Progenitor cell of endocrine pancreas (in vitro differentiated cells): Measurements from ENCODE around the gene REL. TPM values are rescaled to one million over a fixed set of nuclear protein-coding genes. Genes with fewer than 3 reads are reported as not detected.
A peak's percentile ranks its signal among the peaks of the same experiment; 100 is the strongest.
"Not testable (repeated sequence)": the region's sequence is repeated elsewhere in the genome, so short reads cannot be mapped to it uniquely, and the experiment has no call there.

Source experiments
- DNase-seq: peaks from one replicate; pipeline ENCODE4 v3.0.0; 2021; ENCODE audit warnings: low spot score; ENCODE audit not compliant: unreplicated experiment
- H3K27ac Mint-ChIP-seq: 2 replicates; pipeline ENCODE4 v1.8.0; 2021; ENCODE audit warnings: mild to moderate bottlenecking, moderate library complexity, mixed read lengths
- H3K27me3 Mint-ChIP-seq: 2 replicates; pipeline ENCODE4 v1.8.0; 2021; ENCODE audit warnings: mixed read lengths
- H3K36me3 Mint-ChIP-seq: 2 replicates; pipeline ENCODE4 v1.8.0; 2022; ENCODE audit warnings: mixed read lengths; ENCODE audit not compliant: insufficient read depth
- H3K4me1 Mint-ChIP-seq: 2 replicates; pipeline ENCODE4 v1.8.0; 2021; ENCODE audit warnings: low read depth, mixed read lengths
- H3K4me3 Mint-ChIP-seq: 2 replicates; pipeline ENCODE4 v1.8.0; 2021; ENCODE audit warnings: low read depth, mild to moderate bottlenecking, moderate library complexity, mixed read lengths
- H3K9me3 Mint-ChIP-seq: 2 replicates; pipeline ENCODE4 v1.8.0; 2021; ENCODE audit warnings: low read depth, mixed read lengths
- total RNA-seq: library from RNA; stranded (reverse); gene quantifications from 2 replicates; pipeline ENCODE4 v1.2.1, GENCODE V29; 2021
- TF ChIP-seq, protein P1 (sequence below): fragments of 200-600 bp; sonication (generic); IDR thresholded peaks from one replicate; pipeline ENCODE4 v1.5.0; 2021; ENCODE audit warnings: antibody characterized with exemption, mild to moderate bottlenecking; ENCODE audit not compliant: unreplicated experiment

REL gene
- total RNA-seq, 1 donor from 2014 or later, result 11.9 TPM

DNA sequence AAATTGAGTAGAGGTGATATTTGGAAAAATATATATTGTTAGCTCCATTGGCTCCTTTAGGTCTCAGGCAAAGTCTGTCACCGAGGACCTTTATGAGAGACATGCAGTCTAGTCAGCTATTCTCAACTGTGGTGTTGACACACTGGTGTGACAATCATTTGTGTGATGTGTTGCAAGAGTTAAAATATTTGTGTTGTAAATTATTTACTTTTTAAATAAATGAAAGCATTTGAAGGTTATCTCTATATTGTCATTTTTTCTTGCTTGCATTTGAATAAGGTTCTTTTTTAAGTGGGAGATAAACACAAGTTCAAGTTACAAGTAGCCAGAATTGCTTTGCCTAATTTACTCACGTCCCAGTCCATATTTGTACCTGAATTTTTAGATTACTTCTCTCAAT is 4.3 kb downstream of the REL start:
- H3K4me3 Mint-ChIP-seq, result no peak overlapping the region
- DNase-seq, result no peak
- H3K9me3 Mint-ChIP-seq, result peaks cover 3% of the 10 kb centered on the region
- H3K4me1 Mint-ChIP-seq, result peaks cover 23% of the 10 kb centered on the region
- TF ChIP-seq, protein P1, sequence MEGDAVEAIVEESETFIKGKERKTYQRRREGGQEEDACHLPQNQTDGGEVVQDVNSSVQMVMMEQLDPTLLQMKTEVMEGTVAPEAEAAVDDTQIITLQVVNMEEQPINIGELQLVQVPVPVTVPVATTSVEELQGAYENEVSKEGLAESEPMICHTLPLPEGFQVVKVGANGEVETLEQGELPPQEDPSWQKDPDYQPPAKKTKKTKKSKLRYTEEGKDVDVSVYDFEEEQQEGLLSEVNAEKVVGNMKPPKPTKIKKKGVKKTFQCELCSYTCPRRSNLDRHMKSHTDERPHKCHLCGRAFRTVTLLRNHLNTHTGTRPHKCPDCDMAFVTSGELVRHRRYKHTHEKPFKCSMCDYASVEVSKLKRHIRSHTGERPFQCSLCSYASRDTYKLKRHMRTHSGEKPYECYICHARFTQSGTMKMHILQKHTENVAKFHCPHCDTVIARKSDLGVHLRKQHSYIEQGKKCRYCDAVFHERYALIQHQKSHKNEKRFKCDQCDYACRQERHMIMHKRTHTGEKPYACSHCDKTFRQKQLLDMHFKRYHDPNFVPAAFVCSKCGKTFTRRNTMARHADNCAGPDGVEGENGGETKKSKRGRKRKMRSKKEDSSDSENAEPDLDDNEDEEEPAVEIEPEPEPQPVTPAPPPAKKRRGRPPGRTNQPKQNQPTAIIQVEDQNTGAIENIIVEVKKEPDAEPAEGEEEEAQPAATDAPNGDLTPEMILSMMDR, result no peak
- no peaks in the 10 kb centered on the region for H3K27me3 Mint-ChIP-seq
- peak overlapping the region; percentile 66 for H3K27ac Mint-ChIP-seq
- H3K36me3 Mint-ChIP-seq, result peaks cover 1% of the 10 kb centered on the region

DNA sequence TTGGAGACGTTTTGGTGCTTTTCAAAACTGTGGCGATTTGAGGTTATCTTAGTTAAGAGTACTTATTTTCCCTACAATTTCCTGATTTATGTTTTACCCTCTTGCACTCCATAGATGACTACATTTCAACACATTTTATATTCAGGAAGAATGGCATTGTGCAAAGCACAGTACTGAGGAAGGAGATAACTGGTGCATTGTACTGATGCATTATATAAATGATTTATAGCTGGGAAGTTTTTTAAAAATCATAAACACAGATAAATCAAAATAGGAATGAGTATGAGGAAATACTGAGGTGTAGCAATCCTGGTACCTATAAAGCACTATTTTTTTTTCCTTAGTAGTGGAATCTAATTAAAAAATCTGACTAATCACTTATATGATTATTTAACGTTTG is 5.6 kb downstream of the REL start:
- Mint-ChIP-seq H3K36me3 (peaks cover 6% of the 10 kb centered on the region), H3K27ac (no peak overlapping the region)

DNA sequence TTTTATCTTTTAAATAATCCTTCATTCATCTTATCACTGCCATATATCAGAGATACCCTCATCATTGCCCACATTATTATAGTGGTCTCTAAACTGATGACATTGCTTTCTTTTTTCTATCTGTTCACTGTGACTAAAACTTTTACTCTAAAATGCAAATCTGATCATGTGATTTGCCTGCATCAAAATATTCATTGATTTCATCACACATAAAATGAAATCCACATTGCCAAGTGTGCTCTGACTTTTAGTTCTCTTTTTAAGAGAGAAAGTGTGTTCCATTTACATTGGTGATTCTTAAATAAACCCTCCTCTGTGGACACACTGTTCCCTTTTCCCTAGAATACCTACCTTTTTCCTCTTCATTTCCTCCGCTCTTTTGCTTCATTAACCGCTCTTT is 7.5 kb downstream of the REL start:
- H3K4me3 Mint-ChIP-seq, result no peak overlapping the region
- TF ChIP-seq, protein P1, result no peak

More for the DNA sequence above, 5.6 kb downstream of the REL start:
- TF ChIP-seq, protein P1, result no peak
- Mint-ChIP-seq H3K4me3 (no peak overlapping the region), H3K4me1 (peaks cover 28% of the 10 kb centered on the region), H3K9me3 (peaks cover 3% of the 10 kb centered on the region), H3K27me3 (no peaks in the 10 kb centered on the region)
- no peak for DNase-seq

DNA sequence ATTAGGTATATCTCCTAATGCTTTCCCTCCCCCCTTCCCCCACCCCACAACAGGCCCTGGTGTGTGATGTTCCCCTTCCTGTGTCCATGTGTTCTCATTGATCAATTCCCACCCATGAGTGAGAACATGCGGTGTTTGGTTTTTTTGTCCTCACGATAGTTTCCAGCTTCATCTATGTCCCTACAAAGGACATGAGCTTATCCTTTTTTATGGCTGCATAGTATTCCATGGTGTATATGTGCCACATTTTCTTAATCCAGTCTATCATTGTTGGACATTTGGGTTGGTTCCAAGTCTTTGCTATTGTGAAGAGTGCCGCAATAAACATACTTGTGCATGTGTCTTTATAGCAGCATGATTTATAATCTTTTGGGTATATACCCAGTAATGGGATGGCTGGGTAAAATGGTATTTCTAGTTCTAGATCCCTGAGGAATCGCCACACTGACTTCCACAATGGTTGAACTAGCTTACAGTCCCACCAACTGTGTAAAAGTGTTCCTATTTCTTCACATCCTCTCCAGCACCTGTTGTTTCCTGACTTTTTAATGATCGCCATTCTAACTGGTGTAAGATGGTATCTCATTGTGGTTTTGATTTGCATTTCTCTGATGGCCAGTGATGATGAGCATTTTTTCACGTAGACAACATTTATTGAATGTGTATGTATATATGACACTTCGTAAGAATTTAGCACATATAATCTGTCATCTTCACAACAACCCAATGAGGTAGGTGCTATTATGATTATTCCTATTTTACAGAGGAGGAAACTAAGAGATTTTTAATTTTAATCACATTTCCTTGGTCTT is 8.4 kb downstream of the REL start:
- DNase-seq, H3K9me3 Mint-ChIP-seq, H3K27me3 Mint-ChIP-seq, H3K4me3 Mint-ChIP-seq: not testable (repeated sequence)
- H3K36me3 Mint-ChIP-seq, result peaks cover 13% of the 10 kb centered on the region
- H3K27ac Mint-ChIP-seq, result peak overlapping the region; percentile 57
- H3K4me1 Mint-ChIP-seq, result peaks cover 14% of the 10 kb centered on the region

More for the DNA sequence above, 7.5 kb downstream of the REL start:
- Mint-ChIP-seq H3K36me3 (peaks cover 8% of the 10 kb centered on the region), H3K4me1 (peaks cover 16% of the 10 kb centered on the region), H3K27ac (peak overlapping the region; percentile 43), H3K27me3 (no peaks in the 10 kb centered on the region), H3K9me3 (peaks cover 3% of the 10 kb centered on the region)
- DNase-seq, result no peak

DNA sequence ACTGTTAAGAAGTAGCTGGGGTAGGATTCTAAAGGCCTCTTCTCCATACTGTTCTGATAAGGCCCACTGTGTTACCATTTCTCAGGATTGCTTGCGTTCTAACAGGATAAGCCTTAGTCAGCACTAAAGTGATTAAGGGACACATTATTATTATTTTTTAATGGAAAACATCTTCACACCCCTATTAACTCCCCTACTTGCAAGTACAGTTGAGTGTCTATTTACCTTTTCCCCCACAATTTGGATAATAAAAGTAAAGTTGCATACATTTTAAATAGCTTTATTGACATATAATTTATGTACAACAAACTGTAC is 9.0 kb downstream of the REL start:
- peaks cover 3% of the 10 kb centered on the region for H3K9me3 Mint-ChIP-seq
- peaks cover 11% of the 10 kb centered on the region for H3K4me1 Mint-ChIP-seq
- no peak overlapping the region for H3K4me3 Mint-ChIP-seq
- DNase-seq, result no peak
- no peaks in the 10 kb centered on the region for H3K27me3 Mint-ChIP-seq
- peak overlapping the region; percentile 57 for H3K27ac Mint-ChIP-seq
- TF ChIP-seq, protein P1, result no peak
- peaks cover 13% of the 10 kb centered on the region for H3K36me3 Mint-ChIP-seq

DNA sequence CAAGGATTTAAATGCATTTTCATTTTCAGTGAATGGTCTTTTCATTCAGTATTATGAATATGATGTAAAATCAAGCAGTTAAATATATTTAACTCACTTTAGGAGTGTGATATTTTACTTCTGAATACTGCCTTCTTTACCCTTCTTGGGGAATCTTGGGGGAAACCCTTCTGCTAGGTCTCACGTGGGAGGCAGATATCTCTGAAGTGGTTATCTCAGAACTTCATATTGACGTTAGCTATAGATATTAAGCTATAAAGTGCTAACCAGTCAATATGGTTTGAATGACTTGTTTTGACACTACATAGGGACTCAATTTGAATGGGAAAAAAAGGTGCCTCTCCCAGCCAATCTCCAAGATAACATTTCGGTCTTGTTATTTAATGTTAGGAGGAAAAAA is 9.8 kb downstream of the REL start:
- Mint-ChIP-seq H3K36me3 (peaks cover 14% of the 10 kb centered on the region), H3K9me3 (peaks cover 3% of the 10 kb centered on the region)

More for the DNA sequence above, 9.8 kb downstream of the REL start:
- Mint-ChIP-seq H3K27ac (no peak overlapping the region), H3K4me1 (peaks cover 5% of the 10 kb centered on the region), H3K27me3 (no peaks in the 10 kb centered on the region), H3K4me3 (no peak overlapping the region)
- DNase-seq, result no peak
- TF ChIP-seq, protein P1, result no peak
